ENCODE data around the gene ADAMTSL2. TPM values are rescaled to one million over a fixed set of nuclear protein-coding genes. Genes with fewer than 3 reads are reported as not detected.

ADAMTSL2 gene
- total RNA-seq, 1 experiment from 2014 or later, result not detected

- no peak for TF ChIP-seq CTCF (IDR thresholded peaks at IDR 0.05; ENCODE audit: unreplicated experiment)
- Mint-ChIP-seq H3K4me3 (ENCODE audit: unreplicated experiment) (no peak overlapping the region), H3K36me3 (ENCODE audit: insufficient read depth, unreplicated experiment) (no peaks in the 10 kb centered on the region), H3K27me3 (ENCODE audit: insufficient read depth, unreplicated experiment) (peaks cover 33% of the 10 kb centered on the region), H3K4me1 (ENCODE audit: insufficient read depth, unreplicated experiment) (no peaks in the 10 kb centered on the region), H3K9me3 (ENCODE audit: unreplicated experiment) (no peaks in the 10 kb centered on the region), H3K27ac (ENCODE audit: low read depth, unreplicated experiment) (no peak overlapping the region)
- POLR2A ChIA-PET, result no interaction called here
- BruUV-seq (replicated peaks), result no TSS peak
- no peak for DNase-seq (ENCODE audit: unreplicated experiment)
- intact Hi-C loops (cut with micrococcal nuclease), result no loop called here
- CTCF ChIA-PET, result no interaction called here
Measured at GRCh38 chr9:133564451-133565116, 30.1 kb downstream of the ADAMTSL2 start.

GRCh38 chr9:133566382-133566781 is 31.9 kb downstream of the ADAMTSL2 start:
- POLR2A ChIA-PET, result interaction anchor here (0.7 kb wide), 1 partner anchor 34 kb away, joined by 3 read pairs; no protein-coding TSS in a partner anchor
- Mint-ChIP-seq H3K36me3 (ENCODE audit: insufficient read depth, unreplicated experiment) (no peaks in the 10 kb centered on the region), H3K4me1 (ENCODE audit: insufficient read depth, unreplicated experiment) (no peaks in the 10 kb centered on the region), H3K27ac (ENCODE audit: low read depth, unreplicated experiment) (no peak overlapping the region), H3K27me3 (ENCODE audit: insufficient read depth, unreplicated experiment) (peaks cover 30% of the 10 kb centered on the region), H3K4me3 (ENCODE audit: unreplicated experiment) (no peak overlapping the region), H3K9me3 (ENCODE audit: unreplicated experiment) (no peaks in the 10 kb centered on the region)
- no peak for TF ChIP-seq CTCF (IDR thresholded peaks at IDR 0.05; ENCODE audit: unreplicated experiment)
- intact Hi-C loops (cut with micrococcal nuclease), result no loop called here
- DNase-seq (ENCODE audit: unreplicated experiment), result no peak
- BruUV-seq (replicated peaks), result no TSS peak
- CTCF ChIA-PET, result no interaction called here

GRCh38 chr9:133566817-133567216 is 32.3 kb downstream of the ADAMTSL2 start:
- Mint-ChIP-seq H3K4me3 (ENCODE audit: unreplicated experiment) (no peak overlapping the region), H3K4me1 (ENCODE audit: insufficient read depth, unreplicated experiment) (no peaks in the 10 kb centered on the region), H3K36me3 (ENCODE audit: insufficient read depth, unreplicated experiment) (no peaks in the 10 kb centered on the region), H3K27me3 (ENCODE audit: insufficient read depth, unreplicated experiment) (peaks cover 25% of the 10 kb centered on the region), H3K27ac (ENCODE audit: low read depth, unreplicated experiment) (no peak overlapping the region), H3K9me3 (ENCODE audit: unreplicated experiment) (no peaks in the 10 kb centered on the region)
- no TSS peak for BruUV-seq (replicated peaks)
- ChIA-PET POLR2A (no interaction called here), CTCF (no interaction called here)
- no peak for DNase-seq (ENCODE audit: unreplicated experiment)
- intact Hi-C loops (cut with micrococcal nuclease), result no loop called here
- no peak for TF ChIP-seq CTCF (IDR thresholded peaks at IDR 0.05; ENCODE audit: unreplicated experiment)

- ChIA-PET CTCF (no interaction called here), POLR2A (no interaction called here)
- no TSS peak for BruUV-seq (replicated peaks)
- DNase-seq (ENCODE audit: unreplicated experiment), result no peak
- no peaks in the 10 kb centered on the region for H3K36me3 Mint-ChIP-seq (ENCODE audit: insufficient read depth, unreplicated experiment)
- no peak for TF ChIP-seq CTCF (IDR thresholded peaks at IDR 0.05; ENCODE audit: unreplicated experiment)
- no peak overlapping the region for H3K27ac Mint-ChIP-seq (ENCODE audit: low read depth, unreplicated experiment)
- intact Hi-C loops (cut with micrococcal nuclease), result no loop called here
- H3K27me3 Mint-ChIP-seq (ENCODE audit: insufficient read depth, unreplicated experiment), result peaks cover 26% of the 10 kb centered on the region
- no peaks in the 10 kb centered on the region for H3K4me1 Mint-ChIP-seq (ENCODE audit: insufficient read depth, unreplicated experiment)
- H3K9me3 Mint-ChIP-seq (ENCODE audit: unreplicated experiment), result no peaks in the 10 kb centered on the region
- H3K4me3 Mint-ChIP-seq (ENCODE audit: unreplicated experiment), result no peak overlapping the region
Measured at GRCh38 chr9:133568186-133568585, 33.7 kb downstream of the ADAMTSL2 start.

Data from MCF 10A (cell line).